ENCODE data around the gene LRRC36.

LRRC36 gene

DNA sequence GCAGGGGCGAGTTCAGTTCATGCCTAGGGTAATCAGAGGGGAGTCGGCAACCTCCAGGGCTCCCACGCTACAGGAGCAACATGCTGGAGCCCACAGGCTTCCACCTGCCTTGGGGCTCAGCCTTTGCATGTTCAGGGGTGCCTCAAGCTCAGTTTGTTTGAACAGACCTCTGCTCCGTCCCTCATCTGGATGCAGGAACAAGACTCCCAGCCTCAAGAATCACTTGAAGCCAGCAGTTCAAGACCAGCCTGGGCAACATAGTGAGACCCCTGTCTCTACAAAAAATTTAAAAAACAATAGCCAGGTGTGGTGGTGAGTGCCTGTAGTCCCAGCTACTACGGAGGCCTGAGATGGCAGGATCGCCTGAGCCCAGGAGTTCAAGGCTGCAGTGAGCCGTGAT lies 99.4 kb downstream of the LRRC36 start:
- no peak overlapping the region for H3K4me3 ChIP-seq (ENCODE audit: low read depth, low read length)
- H3K36me3 ChIP-seq (ENCODE audit: insufficient read depth, low read length) = no peaks in the 10 kb centered on the region
- H3K79me2 ChIP-seq (ENCODE audit: control insufficient read depth, insufficient read depth, low read length, unreplicated experiment) = no peaks in the 10 kb centered on the region
- H3K27ac ChIP-seq (ENCODE audit: low read depth, low read length) = no peak overlapping the region
- no peaks in the 10 kb centered on the region for H3K4me1 ChIP-seq (ENCODE audit: control insufficient read depth, insufficient read depth, low read length, unreplicated experiment)
- peaks cover 28% of the 10 kb centered on the region for H3K27me3 ChIP-seq (ENCODE audit: insufficient read depth, low read length)
- H2AFZ ChIP-seq (ENCODE audit: low read length, unreplicated experiment) = no peak overlapping the region

DNA sequence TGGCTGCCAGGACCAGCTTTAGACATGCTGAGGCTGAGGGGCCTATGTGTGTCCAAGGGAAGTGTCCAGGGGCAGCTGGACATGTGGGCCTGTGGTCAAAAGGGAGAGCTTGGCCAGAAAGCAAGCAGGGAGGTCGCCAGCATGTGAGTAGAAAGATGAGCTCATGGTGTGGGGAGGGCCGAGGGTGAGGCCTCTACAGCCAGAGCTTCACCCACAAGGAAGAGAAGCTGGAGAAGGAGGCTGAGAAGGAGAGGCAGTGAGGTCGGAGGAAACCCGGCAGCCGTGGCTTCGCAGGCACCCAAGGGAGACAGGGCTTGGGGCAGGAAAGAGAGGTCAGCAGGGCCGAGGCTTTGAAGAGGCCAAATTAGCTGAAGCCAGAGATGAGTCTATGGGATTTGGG lies 100.3 kb downstream of the LRRC36 start:
- H3K4me3 ChIP-seq (ENCODE audit: low read depth, low read length) = no peak overlapping the region
- peaks cover 28% of the 10 kb centered on the region for H3K27me3 ChIP-seq (ENCODE audit: insufficient read depth, low read length)
- peaks cover 4% of the 10 kb centered on the region for H3K4me1 ChIP-seq (ENCODE audit: control insufficient read depth, insufficient read depth, low read length, unreplicated experiment)
- H3K27ac ChIP-seq (ENCODE audit: low read depth, low read length) = no peak overlapping the region
- H2AFZ ChIP-seq (ENCODE audit: low read length, unreplicated experiment) = no peak overlapping the region
- H3K36me3 ChIP-seq (ENCODE audit: insufficient read depth, low read length) = no peaks in the 10 kb centered on the region
- H3K79me2 ChIP-seq (ENCODE audit: control insufficient read depth, insufficient read depth, low read length, unreplicated experiment) = no peaks in the 10 kb centered on the region

DNA sequence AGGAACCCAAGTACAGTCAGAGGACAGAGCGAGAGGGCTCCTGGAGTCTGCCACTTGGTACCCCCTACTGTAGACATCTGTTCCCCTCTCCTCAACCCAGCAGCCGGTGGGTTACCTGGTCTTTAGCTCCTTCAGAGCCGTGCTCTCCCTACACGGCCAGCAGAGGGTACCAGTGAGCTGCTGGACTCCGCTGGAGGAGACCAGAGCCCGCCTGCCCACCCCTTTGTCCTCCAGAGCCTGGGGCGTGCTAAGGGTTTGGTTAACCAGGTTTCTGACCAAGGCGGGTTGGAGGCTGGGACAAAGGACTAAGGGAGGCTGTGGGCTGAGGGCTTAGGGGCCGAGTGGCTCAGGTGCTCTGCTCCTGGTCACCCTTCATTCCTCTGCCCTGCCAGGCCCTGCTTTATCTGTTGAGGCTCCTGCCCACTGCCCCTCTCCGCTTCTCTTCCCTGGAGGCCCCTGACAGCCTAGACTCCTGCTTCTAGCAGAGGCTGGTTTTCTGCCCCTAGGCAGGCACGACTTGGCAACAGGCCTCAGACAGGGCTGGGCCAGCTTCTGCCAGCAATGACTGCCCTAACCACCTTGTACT lies 101.6 kb downstream of the LRRC36 start:
- Histone ChIP-seq H3K4me1 (ENCODE audit: control insufficient read depth, insufficient read depth, low read length, unreplicated experiment) (peaks cover 4% of the 10 kb centered on the region), H3K36me3 (ENCODE audit: insufficient read depth, low read length) (no peaks in the 10 kb centered on the region), H3K27me3 (ENCODE audit: insufficient read depth, low read length) (peaks cover 28% of the 10 kb centered on the region), H3K79me2 (ENCODE audit: control insufficient read depth, insufficient read depth, low read length, unreplicated experiment) (no peaks in the 10 kb centered on the region), H3K4me3 (ENCODE audit: low read depth, low read length) (no peak overlapping the region), H2AFZ (ENCODE audit: low read length, unreplicated experiment) (no peak overlapping the region), H3K27ac (ENCODE audit: low read depth, low read length) (no peak overlapping the region)

DNA sequence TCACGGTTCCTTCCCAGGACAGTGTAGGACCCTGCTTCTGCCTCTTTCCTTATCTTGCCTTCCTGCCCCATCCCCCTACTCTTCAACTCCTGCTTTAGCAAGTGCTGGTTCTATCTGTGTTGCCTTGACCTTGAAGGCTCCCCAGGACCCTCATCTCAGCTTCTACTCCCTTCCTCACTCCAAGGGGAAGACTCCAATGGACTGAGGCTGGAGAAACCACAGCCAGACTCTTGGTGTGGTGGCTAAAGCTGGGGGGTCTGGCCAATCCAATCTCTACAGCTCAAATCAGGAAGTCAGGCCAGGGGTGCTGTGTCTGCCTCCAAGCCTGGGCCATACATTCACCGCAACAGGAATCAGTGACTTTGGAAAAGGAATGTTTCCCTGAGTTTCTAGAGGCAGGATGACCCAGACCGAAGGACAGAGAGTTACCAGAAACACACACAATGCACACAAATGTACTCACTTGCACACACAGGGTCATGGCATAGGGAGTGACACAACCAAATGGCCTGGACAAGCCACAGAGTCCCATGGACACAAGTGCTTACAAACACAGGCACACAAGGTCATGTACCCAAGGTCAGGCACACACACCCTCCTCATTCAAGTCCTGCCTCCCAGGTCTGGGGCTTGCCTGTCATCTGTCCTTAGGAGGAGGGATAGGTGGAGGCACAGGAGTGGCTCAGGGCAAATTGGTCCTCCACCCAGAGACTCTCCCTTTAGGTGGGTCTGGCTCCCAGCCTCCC lies 102.6 kb downstream of the LRRC36 start:
- Histone ChIP-seq H3K4me1 (ENCODE audit: control insufficient read depth, insufficient read depth, low read length, unreplicated experiment) (peaks cover 4% of the 10 kb centered on the region), H3K27me3 (ENCODE audit: insufficient read depth, low read length) (peaks cover 28% of the 10 kb centered on the region), H3K36me3 (ENCODE audit: insufficient read depth, low read length) (no peaks in the 10 kb centered on the region), H3K79me2 (ENCODE audit: control insufficient read depth, insufficient read depth, low read length, unreplicated experiment) (no peaks in the 10 kb centered on the region), H3K4me3 (ENCODE audit: low read depth, low read length) (no peak overlapping the region), H3K27ac (ENCODE audit: low read depth, low read length) (no peak overlapping the region), H2AFZ (ENCODE audit: low read length, unreplicated experiment) (no peak overlapping the region)

DNA sequence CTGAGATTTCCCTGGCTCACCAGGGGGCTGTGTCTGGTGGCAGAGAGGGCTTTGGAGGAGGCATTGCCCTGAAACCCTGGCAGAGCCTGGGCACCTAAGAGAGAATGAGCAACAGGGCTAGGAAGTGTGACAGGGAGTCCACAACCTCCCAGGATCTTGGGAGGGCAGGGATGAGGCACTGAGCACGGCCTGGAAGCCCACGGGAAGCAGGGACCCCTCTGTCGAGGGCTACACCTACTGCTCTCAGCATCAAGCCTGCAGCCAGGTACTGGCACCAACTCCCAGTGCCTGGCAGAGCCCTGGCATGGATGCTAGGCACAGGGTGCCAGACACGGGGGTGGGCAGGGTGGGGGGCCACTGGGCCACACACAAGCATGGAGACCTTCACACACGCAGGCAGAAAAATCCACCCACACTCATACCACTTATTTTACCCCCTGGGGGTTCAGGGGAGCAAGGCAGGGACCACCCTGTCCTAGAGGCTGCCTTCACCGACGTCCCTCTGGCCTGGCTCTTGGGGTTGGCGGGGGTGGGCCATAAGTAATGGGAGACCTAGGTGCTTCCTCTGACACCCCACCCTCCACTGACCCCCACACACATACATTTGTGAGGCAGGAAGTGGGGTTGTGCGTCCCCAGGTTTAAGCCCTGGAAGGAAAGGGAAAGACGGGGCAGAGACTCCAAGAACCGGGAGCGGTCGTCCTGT lies 103.3 kb downstream of the LRRC36 start:
- H3K27me3 ChIP-seq (ENCODE audit: insufficient read depth, low read length) = peaks cover 28% of the 10 kb centered on the region
- H3K4me1 ChIP-seq (ENCODE audit: control insufficient read depth, insufficient read depth, low read length, unreplicated experiment) = peaks cover 4% of the 10 kb centered on the region
- no peaks in the 10 kb centered on the region for H3K79me2 ChIP-seq (ENCODE audit: control insufficient read depth, insufficient read depth, low read length, unreplicated experiment)
- H3K4me3 ChIP-seq (ENCODE audit: low read depth, low read length) = peak overlapping the region; percentile 60; the same call in 1 of the 2 replicates
- H3K36me3 ChIP-seq (ENCODE audit: insufficient read depth, low read length) = no peaks in the 10 kb centered on the region
- H2AFZ ChIP-seq (ENCODE audit: low read length, unreplicated experiment) = no peak overlapping the region
- no peak overlapping the region for H3K27ac ChIP-seq (ENCODE audit: low read depth, low read length)

DNA sequence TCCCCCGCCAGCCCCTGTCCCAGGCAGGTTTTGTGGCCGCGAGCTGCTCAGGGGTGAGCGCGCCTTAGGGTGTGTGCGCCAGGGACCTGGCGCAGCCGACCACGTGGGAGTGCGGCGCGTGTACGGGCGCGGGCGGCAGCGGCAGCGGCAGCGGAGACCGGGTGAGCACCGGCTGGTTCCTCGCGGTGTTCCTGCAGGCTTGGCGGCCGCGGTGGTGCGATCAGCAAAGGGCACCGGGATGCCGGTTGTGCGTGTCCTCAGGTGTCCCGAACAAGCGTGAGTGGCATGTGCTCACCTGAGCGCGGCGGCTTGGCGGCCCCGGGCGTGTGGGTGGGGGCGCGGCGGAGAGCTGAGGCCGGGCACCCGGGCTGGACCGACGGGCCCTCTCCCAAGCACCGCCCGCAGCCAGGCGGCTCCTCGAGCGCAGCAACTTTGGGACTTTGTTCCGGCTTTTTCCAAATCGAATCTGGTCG lies 103.9 kb downstream of the LRRC36 start:
- Histone ChIP-seq H3K4me3 (ENCODE audit: low read depth, low read length) (peak overlapping the region; percentile 60), H3K27me3 (ENCODE audit: insufficient read depth, low read length) (peaks cover 23% of the 10 kb centered on the region), H3K4me1 (ENCODE audit: control insufficient read depth, insufficient read depth, low read length, unreplicated experiment) (peaks cover 4% of the 10 kb centered on the region), H3K36me3 (ENCODE audit: insufficient read depth, low read length) (no peaks in the 10 kb centered on the region), H3K27ac (ENCODE audit: low read depth, low read length) (no peak overlapping the region), H3K79me2 (ENCODE audit: control insufficient read depth, insufficient read depth, low read length, unreplicated experiment) (no peaks in the 10 kb centered on the region), H2AFZ (ENCODE audit: low read length, unreplicated experiment) (no peak overlapping the region)

DNA sequence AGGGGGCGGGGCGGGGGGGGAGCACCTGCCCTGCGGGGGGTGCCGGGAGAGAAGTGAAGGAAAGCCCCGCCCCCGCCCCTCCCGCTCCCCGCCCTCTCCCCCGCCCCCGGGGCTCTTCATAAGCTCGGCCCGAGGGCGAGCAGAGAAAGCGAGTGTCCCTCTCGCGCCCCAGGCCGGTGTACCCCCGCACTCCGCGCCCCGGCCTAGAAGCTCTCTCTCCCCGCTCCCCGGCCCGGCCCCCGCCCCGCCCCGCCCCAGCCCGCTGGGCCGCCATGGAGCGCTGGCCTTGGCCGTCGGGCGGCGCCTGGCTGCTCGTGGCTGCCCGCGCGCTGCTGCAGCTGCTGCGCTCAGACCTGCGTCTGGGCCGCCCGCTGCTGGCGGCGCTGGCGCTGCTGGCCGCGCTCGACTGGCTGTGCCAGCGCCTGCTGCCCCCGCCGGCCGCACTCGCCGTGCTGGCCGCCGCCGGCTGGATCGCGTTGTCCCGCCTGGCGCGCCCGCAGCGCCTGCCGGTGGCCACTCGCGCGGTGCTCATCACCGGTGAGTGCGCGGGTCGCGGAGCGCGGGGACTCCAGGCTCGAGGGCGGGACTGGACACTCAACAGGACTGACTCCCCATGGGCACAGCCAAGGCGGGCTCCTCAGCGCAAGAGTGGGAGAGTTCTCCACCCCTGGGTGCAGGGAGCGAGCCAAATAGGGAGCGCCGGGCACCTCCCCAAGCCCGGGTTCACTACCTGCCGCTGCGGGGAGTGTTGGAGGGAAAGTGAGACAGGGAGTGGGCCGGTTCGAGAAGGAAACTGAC lies 104.6 kb downstream of the LRRC36 start, which contains the start of gene HSD11B2:
Gene HSD11B2 (plus strand): TSS at position 145 of the 798 bp plus-strand sequence. CDS start 128 bp downstream, at position 273.
- H3K36me3 ChIP-seq (ENCODE audit: insufficient read depth, low read length) = no peaks in the 10 kb centered on the region
- no peak within 1 kb of the TSS for H3K27ac ChIP-seq (ENCODE audit: low read depth, low read length)
- no peaks in the 10 kb centered on the region for H3K79me2 ChIP-seq (ENCODE audit: control insufficient read depth, insufficient read depth, low read length, unreplicated experiment)
- peaks cover 20% of the 10 kb centered on the region for H3K27me3 ChIP-seq (ENCODE audit: insufficient read depth, low read length)
- H2AFZ ChIP-seq (ENCODE audit: low read length, unreplicated experiment) = peak within 1 kb of the TSS; percentile 11
- H3K4me1 ChIP-seq (ENCODE audit: control insufficient read depth, insufficient read depth, low read length, unreplicated experiment) = peaks cover 4% of the 10 kb centered on the region
- peak within 1 kb of the TSS; percentile 75 for H3K4me3 ChIP-seq (ENCODE audit: low read depth, low read length)

DNA sequence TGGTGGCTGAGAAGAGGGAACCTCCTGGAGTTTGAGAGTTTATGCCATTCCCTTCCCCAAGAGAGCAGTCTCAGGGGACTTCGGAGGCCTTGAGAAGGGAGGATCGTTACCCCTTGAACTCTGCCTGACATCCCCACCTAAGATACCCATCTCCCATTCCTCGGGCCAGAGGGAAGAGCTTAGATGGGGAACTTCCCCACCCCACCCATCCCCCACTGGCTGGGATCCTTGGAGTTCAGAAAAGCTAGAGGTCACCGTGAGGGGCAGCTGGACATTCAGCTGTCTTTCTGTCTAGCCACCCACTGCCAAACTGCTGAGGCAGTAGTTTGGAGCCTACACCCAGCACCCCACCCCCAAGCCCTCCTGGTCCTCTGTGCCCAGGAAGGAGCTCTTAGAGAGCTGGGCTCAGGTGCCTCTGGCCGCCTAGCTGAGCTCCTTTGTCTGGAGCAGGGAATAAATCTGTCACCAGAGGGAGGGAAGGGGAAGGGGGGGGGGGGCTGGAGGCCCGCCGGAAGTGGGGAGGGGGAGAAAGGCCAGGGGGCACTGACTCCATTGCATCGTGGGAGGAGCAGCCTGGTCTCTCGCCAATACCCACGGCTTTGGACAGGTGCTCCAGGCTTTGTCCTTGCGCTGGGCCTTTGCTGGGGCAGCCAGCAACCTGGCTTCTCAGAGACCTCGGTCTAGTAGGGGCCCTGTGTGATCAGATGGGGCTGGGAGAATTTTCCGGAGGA lies 105.3 kb downstream of the LRRC36 start:
- H3K4me3 ChIP-seq (ENCODE audit: low read depth, low read length) = peak overlapping the region; percentile 75
- no peak overlapping the region for H2AFZ ChIP-seq (ENCODE audit: low read length, unreplicated experiment)
- peaks cover 20% of the 10 kb centered on the region for H3K27me3 ChIP-seq (ENCODE audit: insufficient read depth, low read length)
- no peaks in the 10 kb centered on the region for H3K36me3 ChIP-seq (ENCODE audit: insufficient read depth, low read length)
- H3K4me1 ChIP-seq (ENCODE audit: control insufficient read depth, insufficient read depth, low read length, unreplicated experiment) = peaks cover 4% of the 10 kb centered on the region
- no peaks in the 10 kb centered on the region for H3K79me2 ChIP-seq (ENCODE audit: control insufficient read depth, insufficient read depth, low read length, unreplicated experiment)
- H3K27ac ChIP-seq (ENCODE audit: low read depth, low read length) = no peak overlapping the region

DNA sequence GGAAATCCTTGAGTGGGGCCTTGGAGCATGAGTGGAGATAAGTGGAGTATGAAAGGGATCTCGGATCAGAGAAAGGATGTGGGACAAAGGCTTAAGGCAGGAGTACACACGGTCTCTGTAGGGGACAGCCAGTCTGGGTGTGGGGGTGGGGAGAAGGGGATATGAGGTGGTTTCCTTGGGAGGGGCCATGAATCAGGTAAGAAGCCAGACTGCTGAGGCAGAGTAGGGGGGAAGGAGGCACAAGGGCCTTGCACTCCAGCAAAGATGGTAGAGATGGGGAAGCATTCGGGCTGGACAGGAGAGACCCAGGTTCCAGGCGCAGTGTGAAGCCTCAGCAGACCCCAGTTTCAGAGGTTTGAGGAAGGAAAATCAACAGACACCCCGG lies 105.9 kb downstream of the LRRC36 start:
- H3K79me2 ChIP-seq (ENCODE audit: control insufficient read depth, insufficient read depth, low read length, unreplicated experiment) = no peaks in the 10 kb centered on the region
- no peaks in the 10 kb centered on the region for H3K36me3 ChIP-seq (ENCODE audit: insufficient read depth, low read length)
- H3K27ac ChIP-seq (ENCODE audit: low read depth, low read length) = no peak overlapping the region

More for the DNA sequence above, 105.9 kb downstream of the LRRC36 start:
- Histone ChIP-seq H2AFZ (ENCODE audit: low read length, unreplicated experiment) (no peak overlapping the region), H3K4me1 (ENCODE audit: control insufficient read depth, insufficient read depth, low read length, unreplicated experiment) (peaks cover 4% of the 10 kb centered on the region), H3K27me3 (ENCODE audit: insufficient read depth, low read length) (peaks cover 20% of the 10 kb centered on the region), H3K4me3 (ENCODE audit: low read depth, low read length) (no peak overlapping the region)
